Activated naive CD4-positive, alpha-beta T cell treated with anti-CD3 and anti-CD28 coated beads for 36 hours (primary cell): Measurements from ENCODE around the gene ALG14. TPM values are rescaled to one million over a fixed set of nuclear protein-coding genes. Genes with fewer than 3 reads are reported as not detected.
"Not testable (repeated sequence)": the region's sequence is repeated elsewhere in the genome, so short reads cannot be mapped to it uniquely, and the experiment has no call there.

Experiments
- CTCF ChIA-PET: fragments of 350-600 bp; sonication (Branson Sonifier 250); formaldehyde crosslinking; loops from one replicate; lab custom pipeline; 2021; ENCODE audit warnings: antibody characterized with exemption; lab: Charles Lee
- DNase-seq: peaks from one replicate; pipeline ENCODE4 v3.0.0-alpha.2; 2020
- H3K27ac Mint-ChIP-seq: one replicate; pipeline ENCODE4 v1.8.0; 2021; ENCODE audit warnings: mild to moderate bottlenecking, mixed read lengths
- H3K27me3 Mint-ChIP-seq: one replicate; pipeline ENCODE4 v1.8.0; 2021; ENCODE audit warnings: low read depth, mixed read lengths
- H3K36me3 Mint-ChIP-seq: one replicate; pipeline ENCODE4 v1.8.0; 2021; ENCODE audit warnings: low read depth, mixed read lengths
- H3K4me1 Mint-ChIP-seq: one replicate; pipeline ENCODE4 v1.8.0; 2021; ENCODE audit warnings: low read depth, mixed read lengths
- H3K4me3 Mint-ChIP-seq: one replicate; pipeline ENCODE4 v1.8.0; 2021; ENCODE audit warnings: mild to moderate bottlenecking, moderate library complexity, mixed read lengths
- H3K9me3 Mint-ChIP-seq: one replicate; pipeline ENCODE4 v1.8.0; 2021; ENCODE audit warnings: mixed read lengths
- intact Hi-C: fragments of 100-400 bp; cut with micrococcal nuclease; formaldehyde crosslinking; loops from one replicate; pipeline ENCODE4 v1.15.1; 2023
- total RNA-seq, 2 experiments: library from RNA; stranded (reverse); gene quantifications; one replicate each; pipeline ENCODE4 v1.2.3, GENCODE V29; 2021

Gene ALG14
- total RNA-seq, 2 experiments from 2014 or later, result 4.1 to 6.2 TPM

- Mint-ChIP-seq H3K4me3 (no peak overlapping the region), H3K27me3 (no peaks in the 10 kb centered on the region), H3K36me3 (no peaks in the 10 kb centered on the region), H3K4me1 (no peaks in the 10 kb centered on the region), H3K9me3 (no peaks in the 10 kb centered on the region), H3K27ac (no peak overlapping the region)
- no peak for DNase-seq
- CTCF ChIA-PET, result interaction anchor here (3.0 kb wide), 1 partner anchor 185 kb away, joined by 54 read pairs; no protein-coding TSS in a partner anchor
- intact Hi-C loops, result loop anchor here (5.0 kb wide), 1 partner anchor 72 kb away; no protein-coding TSS in a partner anchor
Observed at GRCh38 chr1:95039360-95040031, 33.3 kb downstream of the ALG14 start.

- H3K36me3 Mint-ChIP-seq, result no peaks in the 10 kb centered on the region
- H3K4me1 Mint-ChIP-seq, result no peaks in the 10 kb centered on the region
- intact Hi-C loops, result no loop called here
- no peak overlapping the region for H3K4me3 Mint-ChIP-seq
- no peaks in the 10 kb centered on the region for H3K9me3 Mint-ChIP-seq
- H3K27ac Mint-ChIP-seq, result no peak overlapping the region
- no peaks in the 10 kb centered on the region for H3K27me3 Mint-ChIP-seq
- CTCF ChIA-PET, result no interaction called here
- no peak for DNase-seq
Observed at GRCh38 chr1:95035536-95035935, 37.2 kb downstream of the ALG14 start.

GRCh38 chr1:95034506-95034905, 38.2 kb downstream of the ALG14 start:
- Mint-ChIP-seq H3K4me1 (no peaks in the 10 kb centered on the region), H3K36me3 (no peaks in the 10 kb centered on the region), H3K4me3 (no peak overlapping the region), H3K27me3 (no peaks in the 10 kb centered on the region), H3K9me3 (no peaks in the 10 kb centered on the region), H3K27ac (no peak overlapping the region)
- intact Hi-C loops, result no loop called here
- CTCF ChIA-PET, result interaction anchor here (1.7 kb wide), 1 partner anchor 180 kb away, joined by 5 read pairs; no protein-coding TSS in a partner anchor
- DNase-seq, result no peak

DNA sequence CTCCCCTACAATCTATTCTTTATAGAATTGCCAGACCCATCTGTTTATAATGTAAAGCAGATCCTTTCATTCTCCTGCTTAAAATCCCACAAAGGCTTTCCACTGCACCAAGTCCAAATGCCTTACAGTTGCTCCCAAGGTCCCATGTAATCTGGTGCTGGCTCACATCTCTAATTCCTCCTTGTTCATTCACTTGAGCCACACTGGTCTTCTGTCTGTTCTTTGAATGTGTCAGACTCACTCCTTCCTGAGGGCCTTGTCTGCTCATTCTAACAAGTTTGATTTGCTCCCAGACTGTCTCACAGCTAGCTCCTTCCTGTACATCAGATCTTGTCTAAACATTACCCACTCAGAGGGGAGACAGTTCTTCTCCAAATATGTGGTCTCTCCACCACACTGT, 38.9 kb downstream of the ALG14 start:
- no peak for DNase-seq
- Mint-ChIP-seq H3K27me3 (no peaks in the 10 kb centered on the region), H3K27ac (no peak overlapping the region), H3K4me3 (no peak overlapping the region), H3K9me3 (peaks cover 4% of the 10 kb centered on the region), H3K36me3 (peaks cover 2% of the 10 kb centered on the region), H3K4me1 (no peaks in the 10 kb centered on the region)
- CTCF ChIA-PET, result interaction anchor here (1.0 to 1.7 kb wide), 2 partner anchors 10 to 179 kb away, joined by 4 to 5 read pairs; no protein-coding TSS in a partner anchor
- intact Hi-C loops, result no loop called here

DNA sequence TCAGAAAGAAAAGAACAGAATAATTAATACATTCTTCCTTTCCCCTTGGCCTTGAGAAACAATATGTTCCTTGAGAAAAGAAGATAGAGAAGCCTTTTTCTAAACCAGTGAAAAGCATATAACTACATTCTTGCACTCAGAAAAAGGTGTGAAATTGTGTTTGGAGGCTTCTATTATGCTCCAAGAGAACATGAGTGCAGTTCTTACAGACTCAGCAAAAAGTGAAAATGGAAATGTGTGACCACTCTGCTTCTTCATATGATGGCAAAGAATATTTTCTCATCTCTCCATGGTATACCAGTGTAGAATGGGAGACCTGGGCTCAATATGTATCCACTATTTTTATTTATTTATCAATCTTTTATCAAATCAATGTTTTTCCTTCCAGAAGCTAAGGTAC, 43.2 kb downstream of the ALG14 start:
- Mint-ChIP-seq H3K27me3 (no peaks in the 10 kb centered on the region), H3K9me3 (peaks cover 4% of the 10 kb centered on the region), H3K4me3 (no peak overlapping the region), H3K4me1 (no peaks in the 10 kb centered on the region), H3K27ac (no peak overlapping the region), H3K36me3 (peaks cover 17% of the 10 kb centered on the region)
- CTCF ChIA-PET, result interaction anchor here (0.7 to 0.9 kb wide), 2 partner anchors 14 to 175 kb away, joined by 4 read pairs; no protein-coding TSS in a partner anchor
- DNase-seq, result no peak
- intact Hi-C loops, result no loop called here

DNA sequence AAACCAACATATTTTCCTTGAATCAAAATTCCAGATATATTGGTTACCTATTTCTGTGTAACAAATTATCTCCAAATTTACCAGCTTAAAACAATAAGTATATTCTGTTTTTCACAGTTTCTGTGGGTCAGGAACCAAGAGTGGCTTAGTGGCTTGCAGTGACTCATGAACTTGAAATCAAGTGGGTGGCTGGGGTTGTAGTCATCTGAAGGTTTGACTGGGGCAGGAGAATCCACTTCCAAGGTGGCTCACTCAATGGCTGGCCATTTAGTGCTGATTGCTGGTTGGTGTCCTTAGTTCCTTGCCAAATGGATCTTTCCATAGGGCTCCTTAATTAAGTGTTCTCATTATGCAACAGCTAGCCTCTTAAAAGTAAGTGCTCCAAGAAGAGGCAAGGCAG, 43.8 kb downstream of the ALG14 start:
- peaks cover 17% of the 10 kb centered on the region for H3K36me3 Mint-ChIP-seq

GRCh38 chr1:95027046-95027445, 45.7 kb downstream of the ALG14 start:
- no peaks in the 10 kb centered on the region for H3K4me1 Mint-ChIP-seq
- intact Hi-C loops, result no loop called here
- no peak overlapping the region for H3K27ac Mint-ChIP-seq
- H3K27me3 Mint-ChIP-seq, result no peaks in the 10 kb centered on the region
- H3K9me3 Mint-ChIP-seq, result peaks cover 4% of the 10 kb centered on the region
- CTCF ChIA-PET, result no interaction called here
- no peak for DNase-seq
- H3K36me3 Mint-ChIP-seq, result peaks cover 17% of the 10 kb centered on the region
- H3K4me3 Mint-ChIP-seq, result no peak overlapping the region

More for the DNA sequence above, 43.8 kb downstream of the ALG14 start:
- DNase-seq, result no peak
- Mint-ChIP-seq H3K27me3 (no peaks in the 10 kb centered on the region), H3K27ac (no peak overlapping the region), H3K9me3 (peaks cover 4% of the 10 kb centered on the region), H3K4me1 (no peaks in the 10 kb centered on the region), H3K4me3 (no peak overlapping the region)
- intact Hi-C loops, result no loop called here
- CTCF ChIA-PET, result interaction anchor here (0.9 kb wide), 1 partner anchor 14 kb away, joined by 4 read pairs; no protein-coding TSS in a partner anchor

GRCh38 chr1:95023399-95024043, 49.2 kb downstream of the ALG14 start:
- Mint-ChIP-seq H3K27me3 (no peaks in the 10 kb centered on the region), H3K27ac (no peak overlapping the region), H3K4me1 (no peaks in the 10 kb centered on the region), H3K4me3 (no peak overlapping the region), H3K9me3 (no peaks in the 10 kb centered on the region), H3K36me3 (peaks cover 15% of the 10 kb centered on the region)
- CTCF ChIA-PET, result interaction anchor here (0.6 to 1.4 kb wide), 2 partner anchors 20 to 176 kb away, joined by 3 to 4 read pairs; no protein-coding TSS in a partner anchor
- no peak for DNase-seq
- intact Hi-C loops, result no loop called here

DNA sequence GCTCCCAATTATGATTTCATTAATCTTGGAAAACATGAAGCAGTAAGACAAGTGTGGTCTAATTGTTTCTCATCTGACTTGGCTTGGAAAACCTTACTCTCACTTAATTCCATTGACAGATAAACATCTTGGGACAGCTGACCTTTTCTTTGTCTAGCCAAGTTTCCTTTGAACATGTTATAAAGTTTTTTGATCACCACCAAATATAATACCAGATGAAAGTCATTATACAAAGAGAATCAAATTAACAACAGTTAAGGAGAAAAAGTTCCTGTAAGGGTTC, 50.2 kb downstream of the ALG14 start:
- H3K27me3 Mint-ChIP-seq, result no peaks in the 10 kb centered on the region
- no peak overlapping the region for H3K4me3 Mint-ChIP-seq
- no peaks in the 10 kb centered on the region for H3K4me1 Mint-ChIP-seq
- no peaks in the 10 kb centered on the region for H3K9me3 Mint-ChIP-seq
- no peak for DNase-seq
- peaks cover 15% of the 10 kb centered on the region for H3K36me3 Mint-ChIP-seq
- H3K27ac Mint-ChIP-seq, result no peak overlapping the region
- intact Hi-C loops, result no loop called here
- CTCF ChIA-PET, result no interaction called here

DNA sequence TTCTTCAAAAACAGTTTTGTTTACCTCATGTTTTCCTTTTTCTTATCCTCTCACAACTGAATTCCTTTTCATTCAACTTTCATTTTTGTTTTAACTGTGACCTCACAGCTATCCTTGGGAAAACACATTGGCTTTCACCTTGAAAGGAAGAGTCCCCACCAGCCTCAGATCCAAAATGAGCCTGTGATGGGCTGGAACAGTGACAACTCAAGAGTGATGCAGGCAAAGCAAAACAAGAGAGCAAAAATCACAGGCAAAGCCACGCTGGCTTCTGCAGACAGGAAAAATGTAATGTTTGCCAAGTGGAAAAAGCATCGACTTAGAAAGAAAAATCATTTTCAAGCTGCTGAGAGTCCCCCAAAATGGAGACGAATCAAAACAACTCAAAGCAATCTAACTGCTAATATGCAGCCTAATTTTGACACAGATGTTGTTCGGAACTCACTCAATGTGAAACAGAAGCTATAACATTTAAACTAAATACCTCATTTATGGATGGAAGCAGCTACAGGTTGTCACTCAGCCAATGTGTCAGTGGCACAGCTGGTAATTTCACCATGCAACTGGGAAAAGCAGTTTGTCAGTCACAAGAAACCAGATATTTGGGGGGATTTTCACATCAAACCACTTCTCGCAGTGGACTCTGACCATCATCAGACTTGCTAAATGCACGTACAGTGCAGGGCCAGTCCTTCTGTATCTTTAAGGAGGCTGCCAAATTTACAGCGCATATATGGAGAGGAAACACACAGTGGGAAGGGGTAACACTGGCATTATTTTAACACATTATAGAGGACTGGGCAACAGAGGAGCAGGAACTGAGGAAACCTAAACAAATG, 50.7 kb downstream of the ALG14 start:
- Mint-ChIP-seq H3K27me3 (no peaks in the 10 kb centered on the region), H3K4me1 (no peaks in the 10 kb centered on the region), H3K9me3 (no peaks in the 10 kb centered on the region), H3K27ac (no peak overlapping the region), H3K4me3 (no peak overlapping the region), H3K36me3 (peaks cover 15% of the 10 kb centered on the region)
- intact Hi-C loops, result no loop called here
- CTCF ChIA-PET, result no interaction called here
- no peak for DNase-seq

DNA sequence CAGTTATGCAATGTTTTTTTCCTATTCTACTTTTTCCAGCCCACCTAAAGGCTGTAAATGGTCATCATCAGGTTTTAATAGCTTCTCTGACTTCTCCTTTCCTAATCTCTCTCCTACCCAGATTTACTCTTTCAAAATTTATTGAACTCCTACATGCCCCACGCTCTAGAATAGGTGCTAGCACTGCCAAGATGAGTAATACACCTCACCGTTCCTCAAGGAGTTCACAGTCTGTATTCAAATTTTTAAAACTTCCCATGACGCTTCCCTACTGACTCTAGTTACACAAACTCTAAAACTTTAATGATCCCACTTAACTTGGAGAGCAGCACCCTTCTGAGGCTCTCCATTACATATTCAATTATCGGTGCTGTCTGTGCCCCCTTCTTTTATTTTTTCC, 51.6 kb downstream of the ALG14 start:
- Mint-ChIP-seq H3K36me3 (peaks cover 8% of the 10 kb centered on the region), H3K27ac (peak overlapping the region; percentile 23), H3K9me3 (no peaks in the 10 kb centered on the region), H3K4me3 (no peak overlapping the region), H3K27me3 (no peaks in the 10 kb centered on the region), H3K4me1 (no peaks in the 10 kb centered on the region)
- CTCF ChIA-PET, result no interaction called here
- intact Hi-C loops, result no loop called here
- no peak for DNase-seq

GRCh38 chr1:95019466-95019865, 53.3 kb downstream of the ALG14 start:
- H3K27ac Mint-ChIP-seq, DNase-seq, intact Hi-C loops, H3K36me3 Mint-ChIP-seq, H3K9me3 Mint-ChIP-seq, H3K4me1 Mint-ChIP-seq, H3K4me3 Mint-ChIP-seq, H3K27me3 Mint-ChIP-seq: not testable (repeated sequence)
- CTCF ChIA-PET, result interaction anchor here (1.4 kb wide), 1 partner anchor 165 kb away, joined by 5 read pairs; no protein-coding TSS in a partner anchor
